HepG2 (cell line): ENCODE results near the gene KCNQ1OT1. TPM values are rescaled to one million over a fixed set of nuclear protein-coding genes. Genes with fewer than 3 reads are reported as not detected.

ENCODE experiments used
- AGO1 ChIP-seq: fragments of 200-400 bp; formaldehyde crosslinking; IDR thresholded peaks from 2 replicates; pipeline ENCODE4 v1.6.1; 2017; ENCODE audit warnings: mild to moderate bottlenecking, low read depth, low read length, moderate library complexity; ENCODE audit not compliant: poor library complexity, severe bottlenecking
- BRD4 ChIP-seq: sonication (generic); formaldehyde crosslinking; IDR thresholded peaks from 2 replicates; pipeline ENCODE4 v1.4.0; 2020; ENCODE audit warnings: missing genetic modification reagents
- CSRNP2 ChIP-seq: sonication (generic); formaldehyde crosslinking; conservative IDR thresholded peaks from 2 replicates; pipeline ENCODE4 v1.8.0; 2022; ENCODE audit warnings: low read depth, missing genetic modification reagents
- DDIT3 ChIP-seq: sonication (generic); formaldehyde crosslinking; IDR thresholded peaks from 2 replicates; pipeline ENCODE4 v1.4.0; 2020; ENCODE audit warnings: mild to moderate bottlenecking, missing genetic modification reagents
- E2F1 ChIP-seq: sonication (generic); formaldehyde crosslinking; IDR thresholded peaks from 2 replicates; pipeline ENCODE4 v1.5.0; 2020; ENCODE audit warnings: missing genetic modification reagents
- ELF1 ChIP-seq: sonication (generic); formaldehyde crosslinking; IDR thresholded peaks from 2 replicates; pipeline ENCODE4 v1.4.0; 2020; ENCODE audit warnings: missing genetic modification reagents
- GABPA ChIP-seq, 2 experiments: IDR thresholded peaks; 2 replicates each; pipeline ENCODE4 v1.6.1; 2011 to 2016; ENCODE audit warnings: low read depth in 2 of 2, low read length in 1 of 2, missing biosample characterization in 1 of 2, missing genetic modification characterization in 1 of 2
- HIC2 ChIP-seq: sonication (generic); formaldehyde crosslinking; IDR thresholded peaks from 2 replicates; pipeline ENCODE4 v1.9.0; 2022; ENCODE audit warnings: low read depth, missing genetic modification reagents
- MAZ ChIP-seq, 2 experiments: sonication (generic) in 1 of 2; formaldehyde crosslinking in 1 of 2; IDR thresholded peaks; 2 replicates each; pipeline versions ENCODE4 v1.5.0 to v1.6.1; 2012 to 2020; ENCODE audit warnings: low read depth in 2 of 2, mild to moderate bottlenecking in 2 of 2, borderline replicate concordance in 1 of 2, improper control_type of control experiment in 1 of 2, low read length in 1 of 2, missing genetic modification reagents in 1 of 2, moderate library complexity in 1 of 2
- MED1 ChIP-seq: sonication (generic); formaldehyde crosslinking; IDR thresholded peaks from 2 replicates; pipeline ENCODE4 v1.4.0; 2020; ENCODE audit warnings: missing genetic modification reagents
- MTA1 ChIP-seq: sonication (generic); formaldehyde crosslinking; IDR thresholded peaks from 2 replicates; pipeline ENCODE4 v1.4.0; 2020; ENCODE audit warnings: missing genetic modification reagents, mild to moderate bottlenecking, borderline replicate concordance
- NFKB2 ChIP-seq: sonication (generic); formaldehyde crosslinking; IDR thresholded peaks from 2 replicates; pipeline ENCODE4 v1.4.0; 2020; ENCODE audit warnings: missing genetic modification reagents, borderline replicate concordance
- RBAK ChIP-seq: sonication (generic); formaldehyde crosslinking; IDR thresholded peaks from 2 replicates; pipeline ENCODE4 v1.5.1; 2020; ENCODE audit warnings: mild to moderate bottlenecking, missing genetic modification reagents
- SMAD1 ChIP-seq: sonication (generic); formaldehyde crosslinking; IDR thresholded peaks from 2 replicates; pipeline ENCODE4 v1.4.0; 2020; ENCODE audit warnings: missing genetic modification reagents, low read depth, mild to moderate bottlenecking, borderline replicate concordance
- SNAPC5 ChIP-seq: sonication (generic); formaldehyde crosslinking; IDR thresholded peaks from 2 replicates; pipeline ENCODE4 v1.8.1; 2023; ENCODE audit warnings: mild to moderate bottlenecking, missing genetic modification reagents, borderline replicate concordance
- UBTF ChIP-seq: sonication (generic); formaldehyde crosslinking; IDR thresholded peaks from 2 replicates; pipeline ENCODE4 v1.4.0; 2020; ENCODE audit warnings: mild to moderate bottlenecking, missing genetic modification reagents
- ZFP1 ChIP-seq: IDR thresholded peaks from 2 replicates; pipeline ENCODE4 v1.6.1; 2016
- ZNF232 ChIP-seq: sonication (generic); formaldehyde crosslinking; IDR thresholded peaks from 2 replicates; pipeline ENCODE4 v1.4.0; 2020; ENCODE audit warnings: missing genetic modification reagents, borderline replicate concordance
- ZNF260 ChIP-seq: sonication (generic); formaldehyde crosslinking; IDR thresholded peaks from 2 replicates; pipeline ENCODE4 v1.4.0; 2020; ENCODE audit warnings: missing genetic modification reagents, low read depth, mild to moderate bottlenecking, borderline replicate concordance
- ZNF33B ChIP-seq: sonication (generic); formaldehyde crosslinking; IDR thresholded peaks from 2 replicates; pipeline ENCODE4 v1.5.1; 2020; ENCODE audit warnings: mild to moderate bottlenecking, missing genetic modification reagents
- polyA plus RNA-seq, 8 experiments: library from polyadenylated mRNA; depleted of rRNA in 3 of 8; stranded (reverse) in 7 of 8; unstranded in 1 of 8; fragments of >200 nt; fragmentation: Illumina TruSeq in 4 of 8; extraction: Trizol in 4 of 8; gene quantifications; 2 replicates each; pipeline versions ENCODE4 v1.2.1 to v1.2.3, GENCODE V29; 2011 to 2016; ENCODE audit warnings: low read depth in 4 of 8, missing spikeins in 1 of 8, mixed read lengths in 1 of 8; ENCODE audit not compliant: insufficient read depth in 1 of 8
- total RNA-seq, 5 experiments: library from RNA; depleted of rRNA; stranded (reverse); fragments of >200 nt; fragmentation: Illumina TruSeq; extraction: Trizol; gene quantifications; 2 replicates each; pipeline ENCODE4 v1.2.3, GENCODE V29; 2016; ENCODE audit warnings: low read depth in 1 of 5

The KCNQ1OT1 gene
- total and polyA plus RNA-seq, 2 of the 13 experiments (the other 11 are each of a cell fraction or from before 2014, with no cell fraction given), result 1.3 to 18.9 TPM

GRCh38 chr11:2728663-2729332 lies 29.0 kb upstream of the KCNQ1OT1 start (continued):
- TF ChIP-seq RBAK (CRISPR knock-in tag), result peak; percentile 48; the same call in 1 of the 2 replicates
- TF ChIP-seq E2F1 (CRISPR knock-in tag), result 0 out of 2 replicates have a peak, but pooled peaks have one; percentile 27
- peak; percentile 87 for TF ChIP-seq MED1 (CRISPR knock-in tag)
- TF ChIP-seq SNAPC5 (CRISPR knock-in tag), result no peak
- peak; percentile 35; the same call in 1 of the 2 replicates for TF ChIP-seq MAZ (IDR thresholded peaks at IDR 0.05; ENCODE audit: borderline replicate concordance, low read depth, low read length)
- peak; percentile 53; the same call in 1 of the 2 replicates for TF ChIP-seq MAZ (CRISPR knock-in tag; IDR thresholded peaks at IDR 0.05; ENCODE audit: low read depth)
- no peak for TF ChIP-seq ZNF260
- peak; percentile 60; the same call in 1 of the 2 replicates for TF ChIP-seq SMAD1 (CRISPR knock-in tag)
- TF ChIP-seq ELF1, result peak; percentile 37; the same call in 1 of the 2 replicates
- TF ChIP-seq BRD4 (CRISPR knock-in tag), result peak; percentile 38
- no peak for TF ChIP-seq CSRNP2 (CRISPR knock-in tag)
- TF ChIP-seq GABPA (IDR thresholded peaks at IDR 0.05; ENCODE audit: low read depth, low read length), result no peak
- 0 out of 2 replicates have a peak, but pooled peaks have one; percentile 32 for TF ChIP-seq GABPA (CRISPR knock-in tag; IDR thresholded peaks at IDR 0.05; ENCODE audit: low read depth)
- no peak for TF ChIP-seq ZFP1 (CRISPR knock-in tag)
- TF ChIP-seq DDIT3 (CRISPR knock-in tag), result no peak
- no peak; the same call in none of the 2 replicates for TF ChIP-seq ZNF33B (CRISPR knock-in tag)
- peak; percentile 76; the same call in 1 of the 2 replicates for TF ChIP-seq ZNF232 (CRISPR knock-in tag)
- TF ChIP-seq NFKB2 (CRISPR knock-in tag), result peak; percentile 55; the same call in 1 of the 2 replicates
- peak; percentile 88 for TF ChIP-seq AGO1
- peak; percentile 91; the same call in 1 of the 2 replicates for TF ChIP-seq MTA1 (CRISPR knock-in tag)
- peak; percentile 80 for TF ChIP-seq UBTF (CRISPR knock-in tag)
- peak; percentile 98 for TF ChIP-seq HIC2 (CRISPR knock-in tag)
